T-cell (primary cell): ENCODE measurements around the gene SH2D1A. TPM values are rescaled to one million over a fixed set of nuclear protein-coding genes. Genes with fewer than 3 reads are reported as not detected.
A peak's percentile ranks its signal among the peaks of the same experiment; 100 is the strongest.

Experiments
- ATAC-seq, 4 experiments: fragments of 200-7000 bp in 3 of 4; fragments of 150-1000 bp in 1 of 4; cut with Tn5 transposase; replicated peaks in 1 of 4; 1 replicate in 3 of 4; 2 replicates in 1 of 4; pipeline ENCODE4 v1.10.0; 2021; ENCODE audit warnings: moderate library complexity in 3 of 4, mild to moderate bottlenecking in 2 of 4, moderate number of reproducible peaks in 1 of 4
- CTCF ChIA-PET, 2 donors: fragments of 300-600 bp; sonication (Branson Sonifier 250); formaldehyde crosslinking; loops; one replicate each; lab custom pipeline; 2022; ENCODE audit warnings: antibody characterized with exemption in 2 of 2; lab: Charles Lee
- POLR2A ChIA-PET, 2 donors: fragments of 300-600 bp; sonication (Branson Sonifier 250); formaldehyde crosslinking; loops; one replicate each; lab custom pipeline; 2022; ENCODE audit warnings: antibody characterized with exemption in 2 of 2; lab: Charles Lee
- DNase-seq, 35 experiments: peaks; one replicate each; pipeline versions ENCODE4 v3.0.0 to v3.0.0-alpha.2; 2013 to 2023
- H3K27ac ChIP-seq: one replicate; pipeline ENCODE4 v1.5.1; 2013; ENCODE audit warnings: low read length
- H3K27me3 ChIP-seq, 2 experiments: replicated peaks in 1 of 2; 1 replicate in 1 of 2; 2 replicates in 1 of 2; pipeline versions ENCODE4 v1.6.1 to v1.7.0; 2013; ENCODE audit warnings: low read length in 1 of 2, mixed read lengths in 1 of 2; ENCODE audit not compliant: control insufficient read depth in 2 of 2, insufficient read depth in 2 of 2; ENCODE audit errors: extremely low read depth in 1 of 2
- H3K36me3 ChIP-seq, 2 donors: 1 replicate in 1 of 2; 2 replicates in 1 of 2; pipeline versions ENCODE4 v1.6.1 to v1.7.0; 2013; ENCODE audit warnings: low read length in 1 of 2; ENCODE audit not compliant: control insufficient read depth in 2 of 2, insufficient read depth in 1 of 2; ENCODE audit errors: extremely low read depth in 1 of 2
- H3K4me1 ChIP-seq, 2 experiments: 1 replicate in 1 of 2; 2 replicates in 1 of 2; pipeline versions ENCODE4 v1.6.1 to v1.7.0; 2013; ENCODE audit warnings: low read length in 2 of 2, mixed read lengths in 1 of 2; ENCODE audit not compliant: insufficient read depth in 2 of 2, control insufficient read depth in 1 of 2; ENCODE audit errors: extremely low read depth in 1 of 2
- H3K4me3 ChIP-seq, 2 donors: 1 replicate in 1 of 2; 2 replicates in 1 of 2; pipeline versions ENCODE4 v1.5.1 to v1.7.0; 2013; ENCODE audit warnings: mild to moderate bottlenecking in 2 of 2, low read length in 1 of 2, moderate library complexity in 1 of 2; ENCODE audit not compliant: control insufficient read depth in 1 of 2; ENCODE audit errors: extremely low read depth in 1 of 2
- H3K9me3 ChIP-seq: 2 replicates; pipeline ENCODE4 v1.7.0; 2013
- H3K27ac Mint-ChIP-seq, 2 donors: one replicate each; pipeline ENCODE4 v1.8.0; 2020 to 2021; ENCODE audit warnings: mild to moderate bottlenecking in 2 of 2, mixed read lengths in 2 of 2
- H3K27me3 Mint-ChIP-seq, 2 donors: one replicate each; pipeline ENCODE4 v1.8.0; 2021 to 2022; ENCODE audit warnings: mixed read lengths in 2 of 2
- H3K36me3 Mint-ChIP-seq: one replicate; pipeline ENCODE4 v1.8.0; 2021; ENCODE audit warnings: mixed read lengths
- H3K4me1 Mint-ChIP-seq, 3 donors: one replicate each; pipeline ENCODE4 v1.8.0; 2020 to 2022; ENCODE audit warnings: mixed read lengths in 3 of 3, mild to moderate bottlenecking in 1 of 3
- H3K4me3 Mint-ChIP-seq, 3 donors: one replicate each; pipeline ENCODE4 v1.8.0; 2020 to 2022; ENCODE audit warnings: mild to moderate bottlenecking in 3 of 3, mixed read lengths in 3 of 3, moderate library complexity in 3 of 3
- H3K9me3 Mint-ChIP-seq, 3 donors: one replicate each; pipeline ENCODE4 v1.8.0; 2020 to 2022; ENCODE audit warnings: mixed read lengths in 3 of 3
- WGBS: methylation state at CpG from one replicate; pipeline ENCODE4 v1.1.5; 2013; ENCODE audit warnings: missing lambda C conversion rate; ENCODE audit not compliant: insufficient coverage; 5-methylcytosine and 5-hydroxymethylcytosine counted together
- total RNA-seq, 35 experiments: library from RNA in 6 of 35; stranded (reverse) in 6 of 35; fragments of 120-200 nt in 1 of 35; gene quantifications; one replicate each; pipeline versions ENCODE4 v1.2.1 to v1.2.4 and lab custom pipeline; 2013 to 2026

The SH2D1A gene
- total RNA-seq, 5 donors from 2014 or later (not counting 1 experiment from before 2014, with no cell fraction given) = 32.1 to 43.8 (median 39.0) TPM

- peak overlapping the region; percentile 88 for H3K27ac ChIP-seq
Measured at GRCh38 chrX:124341396-124342132, 4.8 kb upstream of the SH2D1A start.

GRCh38 chrX:124342174-124342867 lies 4.0 kb upstream of the SH2D1A start:
- no peaks in the 10 kb centered on the region for H3K36me3 ChIP-seq
- CTCF ChIA-PET = interaction anchor here (1.0 to 1.1 kb wide), 2 partner anchors 12 to 116 kb away, joined by 3 to 4 read pairs; no protein-coding TSS in a partner anchor
- H3K9me3 Mint-ChIP-seq = no peaks in the 10 kb centered on the region
- H3K36me3 Mint-ChIP-seq = no peaks in the 10 kb centered on the region
- ATAC-seq (peak in 1 of 4 experiments; percentile 13), DNase-seq (peak in 1 of 35 experiments; percentile 52)
- peak overlapping the region; percentile 92 to 93 for H3K27ac Mint-ChIP-seq
- H3K4me3 Mint-ChIP-seq = peak overlapping the region; percentile 40 to 73 (median 53)
- 67% methylated on average over 1 of the region's 7 CpGs for WGBS
- no peaks in the 10 kb centered on the region for H3K9me3 ChIP-seq
- H3K4me1 Mint-ChIP-seq = peaks cover 50 to 59% (median 57%) of the 10 kb centered on the region in 3 donors
- no peak overlapping the region for H3K4me3 ChIP-seq
- H3K27me3 Mint-ChIP-seq = no peaks in the 10 kb centered on the region
- peak overlapping the region; percentile 88 for H3K27ac ChIP-seq
- H3K4me1 ChIP-seq = peaks cover 24 to 31% of the 10 kb centered on the region in 2 experiments
- POLR2A ChIA-PET = interaction anchor here (0.5 to 1.0 kb wide), 3 partner anchors 11 to 282 kb away, joined by 3 read pairs; no protein-coding TSS in a partner anchor
- no peaks in the 10 kb centered on the region for H3K27me3 ChIP-seq

More at GRCh38 chrX:124341396-124342132, 4.8 kb upstream of the SH2D1A start:
- no peaks in the 10 kb centered on the region for H3K9me3 Mint-ChIP-seq
- H3K4me3 Mint-ChIP-seq = peak overlapping the region in 2 of 3 donors; percentile 39 to 40
- ATAC-seq (no peak), DNase-seq (no peak)
- H3K36me3 ChIP-seq = no peaks in the 10 kb centered on the region
- ChIA-PET POLR2A (interaction anchor here in 1 of 2 donors (0.6 kb wide), 1 partner anchor 51 kb away, joined by 3 read pairs; no protein-coding TSS in a partner anchor), CTCF (interaction anchor here (0.9 to 1.0 kb wide), 2 partner anchors 116 to 124 kb away, joined by 3 to 5 read pairs; no protein-coding TSS in a partner anchor)
- no peak overlapping the region for H3K4me3 ChIP-seq
- WGBS = no CpG with 5 or more reads among the region's 7 CpGs
- peaks cover 50 to 59% (median 57%) of the 10 kb centered on the region in 3 donors for H3K4me1 Mint-ChIP-seq
- H3K4me1 ChIP-seq = peaks cover 29 to 31% of the 10 kb centered on the region in 2 experiments
- no peaks in the 10 kb centered on the region for H3K27me3 ChIP-seq
- H3K9me3 ChIP-seq = no peaks in the 10 kb centered on the region
- peak overlapping the region; percentile 92 to 93 for H3K27ac Mint-ChIP-seq
- H3K36me3 Mint-ChIP-seq = no peaks in the 10 kb centered on the region
- no peaks in the 10 kb centered on the region for H3K27me3 Mint-ChIP-seq

DNA sequence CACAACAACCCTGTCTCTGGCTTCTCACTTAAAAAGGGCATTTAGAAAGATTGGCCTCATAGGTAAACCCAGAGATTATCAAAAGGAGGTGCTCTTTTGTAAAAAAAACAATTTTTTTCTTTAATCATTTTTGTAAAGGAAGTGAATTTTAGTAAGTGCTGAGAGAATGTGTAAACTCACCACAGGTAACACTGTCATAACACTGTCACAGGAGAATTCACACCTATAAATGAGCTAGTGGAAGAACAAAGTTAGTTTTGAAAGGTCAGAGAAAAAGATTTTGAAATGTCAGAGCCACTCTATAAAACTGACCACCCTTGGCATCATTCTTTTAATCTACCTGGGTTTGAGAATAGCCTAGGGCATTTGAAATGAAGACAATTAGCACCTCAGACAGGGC lies 3.3 kb upstream of the SH2D1A start:
- H3K4me1 Mint-ChIP-seq = peaks cover 50 to 59% (median 57%) of the 10 kb centered on the region in 3 donors
- ATAC-seq (peak in 2 of 4 experiments; percentile 20 to 37), DNase-seq (peak in 1 of 35 experiments; percentile 53)
- CTCF ChIA-PET = interaction anchor here in 1 of 2 donors (1.1 kb wide), 1 partner anchor 12 kb away, joined by 4 read pairs; no protein-coding TSS in a partner anchor
- Histone ChIP-seq H3K4me1 (peaks cover 24 to 31% of the 10 kb centered on the region in 2 experiments), H3K27ac (peak overlapping the region; percentile 88), H3K36me3 (no peaks in the 10 kb centered on the region), H3K9me3 (no peaks in the 10 kb centered on the region), H3K4me3 (no peak overlapping the region), H3K27me3 (no peaks in the 10 kb centered on the region)
- peak overlapping the region in 2 of 3 donors; percentile 40 to 73 for H3K4me3 Mint-ChIP-seq
- POLR2A ChIA-PET = interaction anchor here (0.5 to 1.0 kb wide), 3 partner anchors 11 to 281 kb away, joined by 3 read pairs; no protein-coding TSS in a partner anchor
- no peaks in the 10 kb centered on the region for H3K27me3 Mint-ChIP-seq
- no peaks in the 10 kb centered on the region for H3K9me3 Mint-ChIP-seq
- H3K27ac Mint-ChIP-seq = peak overlapping the region; percentile 92 to 93
- H3K36me3 Mint-ChIP-seq = no peaks in the 10 kb centered on the region

DNA sequence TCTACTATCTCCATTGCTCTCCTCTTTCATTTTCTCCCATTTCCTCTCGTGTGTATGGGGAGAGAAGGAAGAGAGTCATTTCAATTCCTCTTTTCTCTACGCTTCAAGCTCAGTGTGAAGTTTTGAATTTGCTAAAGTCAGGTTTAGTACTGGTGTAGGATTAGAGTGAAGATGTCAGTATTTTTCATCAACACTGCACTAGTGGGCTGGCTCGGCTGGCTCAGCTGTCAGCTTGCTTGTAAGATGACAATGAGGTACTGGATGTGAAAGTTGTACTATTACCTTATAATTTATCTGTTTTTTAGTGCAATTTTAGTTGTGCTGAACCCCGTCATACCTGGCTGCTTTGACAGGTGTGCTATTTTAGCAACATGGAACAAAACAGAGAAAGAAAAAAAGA lies 2.1 kb upstream of the SH2D1A start:
- H3K4me3 ChIP-seq = no peak overlapping the region
- ChIA-PET CTCF (no interaction called here), POLR2A (no interaction called here)
- no peaks in the 10 kb centered on the region for H3K27me3 ChIP-seq
- ATAC-seq (no peak), DNase-seq (no peak)
- Mint-ChIP-seq H3K9me3 (no peaks in the 10 kb centered on the region), H3K27ac (peak overlapping the region; percentile 92 to 93), H3K4me1 (peaks cover 54 to 58% (median 57%) of the 10 kb centered on the region in 3 donors), H3K27me3 (no peaks in the 10 kb centered on the region), H3K4me3 (peak overlapping the region in 2 of 3 donors; percentile 21 to 52), H3K36me3 (no peaks in the 10 kb centered on the region)
- no peaks in the 10 kb centered on the region for H3K36me3 ChIP-seq
- WGBS = no CpG with 5 or more reads among the region's 4 CpGs
- H3K27ac ChIP-seq = peak overlapping the region; percentile 88
- H3K4me1 ChIP-seq = peaks cover 17 to 27% of the 10 kb centered on the region in 2 experiments
- H3K9me3 ChIP-seq = no peaks in the 10 kb centered on the region

DNA sequence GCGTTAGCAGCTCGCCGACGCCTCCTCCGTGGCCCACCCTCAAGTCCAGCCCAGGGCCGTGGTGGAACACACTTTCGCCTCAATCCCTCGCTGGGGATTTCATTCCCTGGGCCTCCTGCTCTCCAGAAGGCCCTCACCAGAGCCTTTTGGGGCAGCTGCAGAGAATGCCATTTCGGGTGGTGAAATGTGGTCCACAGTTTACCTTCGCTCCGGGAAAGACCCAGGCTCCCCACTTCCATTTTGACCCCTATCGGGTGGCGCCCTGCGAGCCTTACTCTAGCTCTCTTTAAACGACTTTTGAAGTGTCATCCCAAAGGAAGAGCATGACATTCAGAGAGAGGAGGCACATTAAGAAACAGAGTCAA lies 496 bp downstream of the SH2D1A start:
- ChIA-PET CTCF (interaction anchor here (0.5 to 1.2 kb wide), 3 partner anchors 16 to 190 kb away, joined by 5 read pairs; no protein-coding TSS in a partner anchor), POLR2A (interaction anchor here in 1 of 2 donors (0.6 to 1.2 kb wide), 4 partner anchors 13 to 361 kb away, joined by 3 to 7 read pairs (median 4); no protein-coding TSS in a partner anchor)
- ATAC-seq (peak in 2 of 4 experiments; percentile 3 to 22), DNase-seq (no peak)
- Histone ChIP-seq H3K4me1 (peaks cover 12 to 19% of the 10 kb centered on the region in 2 experiments), H3K27ac (peak overlapping the region; percentile 83), H3K4me3 (peak overlapping the region; percentile 75 to 78), H3K27me3 (no peaks in the 10 kb centered on the region), H3K9me3 (no peaks in the 10 kb centered on the region), H3K36me3 (no peaks in the 10 kb centered on the region)
- WGBS = 13% methylated on average over 9 of the region's 15 CpGs
- Mint-ChIP-seq H3K27me3 (no peaks in the 10 kb centered on the region), H3K36me3 (peaks cover 3% of the 10 kb centered on the region), H3K9me3 (no peaks in the 10 kb centered on the region), H3K4me3 (peak overlapping the region; percentile 93 to 96 (median 94)), H3K27ac (peak overlapping the region; percentile 94 to 98), H3K4me1 (peaks cover 44 to 55% (median 50%) of the 10 kb centered on the region in 3 donors)
